ENCODE data around the gene KIF1B.
"Not testable (repeated sequence)": the region's sequence is repeated elsewhere in the genome, so short reads cannot be mapped to it uniquely, and the experiment has no call there.

KIF1B gene

GRCh38 chr1:10236405-10237156 lies 26.2 kb downstream of the KIF1B start:
- DNase-seq: no peak

- DNase-seq: no peak
Observed at GRCh38 chr1:10237157-10237539, 26.8 kb downstream of the KIF1B start.

- DNase-seq: no peak
Observed at GRCh38 chr1:10242135-10242534, 31.8 kb downstream of the KIF1B start.

GRCh38 chr1:10242811-10243210 lies 32.4 kb downstream of the KIF1B start:
- no peak for DNase-seq

GRCh38 chr1:10245674-10246073 lies 35.3 kb downstream of the KIF1B start:
- no peak for DNase-seq

GRCh38 chr1:10249808-10250457 lies 39.6 kb downstream of the KIF1B start:
- DNase-seq: no peak

GRCh38 chr1:10250663-10251062 lies 40.3 kb downstream of the KIF1B start:
- DNase-seq: no peak

GRCh38 chr1:10251325-10252108 lies 41.1 kb downstream of the KIF1B start:
- DNase-seq: not testable (repeated sequence)

- no peak for DNase-seq
Observed at GRCh38 chr1:10252508-10252907, 42.1 kb downstream of the KIF1B start.

GRCh38 chr1:10253149-10253548 lies 42.8 kb downstream of the KIF1B start:
- DNase-seq: no peak

GRCh38 chr1:10253755-10254154 lies 43.4 kb downstream of the KIF1B start:
- DNase-seq: no peak

GRCh38 chr1:10257851-10258250 lies 47.5 kb downstream of the KIF1B start:
- DNase-seq: no peak

GRCh38 chr1:10259547-10259946 lies 49.2 kb downstream of the KIF1B start:
- not testable (repeated sequence) for DNase-seq

- no peak for DNase-seq
Observed at GRCh38 chr1:10263450-10264082, 53.2 kb downstream of the KIF1B start.

- no peak for DNase-seq
Observed at GRCh38 chr1:10265027-10265426, 54.7 kb downstream of the KIF1B start.

- no peak for DNase-seq
Observed at GRCh38 chr1:10265900-10266299, 55.5 kb downstream of the KIF1B start.

GRCh38 chr1:10267319-10267718 lies 56.9 kb downstream of the KIF1B start:
- DNase-seq: no peak

GRCh38 chr1:10267921-10268320 lies 57.6 kb downstream of the KIF1B start:
- no peak for DNase-seq

GRCh38 chr1:10271090-10271489 lies 60.7 kb downstream of the KIF1B start:
- no peak for DNase-seq

- no peak for DNase-seq
Observed at GRCh38 chr1:10271869-10272268, 61.5 kb downstream of the KIF1B start.

GRCh38 chr1:10272274-10272673 lies 61.9 kb downstream of the KIF1B start:
- no peak for DNase-seq

GRCh38 chr1:10278880-10279279 lies 68.5 kb downstream of the KIF1B start:
- no peak for DNase-seq

All from activated naive CD4-positive, alpha-beta T cell (primary cell).